HG03558 (cell line): ENCODE data around the gene C3.
"Not testable (repeated sequence)": the region's sequence is repeated elsewhere in the genome, so short reads cannot be mapped to it uniquely, and the experiment has no call there.

Experiments
- ATAC-seq: cut with Tn5 transposase; IDR thresholded peaks from one replicate; pipeline ENCODE4 v1.9.1; 2021; ENCODE audit warnings: moderate number of reproducible peaks; ENCODE audit not compliant: unreplicated experiment; ENCODE audit errors: extremely low read depth

The C3 gene

GRCh38 chr19:6748543-6748942 is 28.1 kb upstream of the C3 start:
- not testable (repeated sequence) for ATAC-seq

DNA sequence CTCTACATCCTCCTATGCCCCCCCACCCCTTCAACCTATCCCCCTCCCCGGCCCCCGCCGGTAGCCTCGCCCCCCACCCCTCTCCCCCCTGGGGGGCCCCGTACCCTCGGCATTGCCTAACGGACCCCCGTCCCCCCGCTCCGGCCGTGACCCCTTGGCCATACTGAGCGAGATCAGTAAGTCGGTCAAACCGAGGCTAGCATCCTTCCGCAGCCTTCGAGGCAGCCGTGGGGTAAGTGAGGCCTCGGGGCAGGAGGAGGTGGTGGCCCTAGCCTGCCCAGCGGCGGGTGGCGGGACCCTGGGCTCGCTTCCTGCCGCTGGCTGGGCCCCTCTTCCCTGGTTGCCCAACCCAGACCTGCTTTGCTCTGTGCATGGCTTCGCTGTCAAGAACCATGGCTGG is 25.5 kb upstream of the C3 start:
- ATAC-seq = no peak

DNA sequence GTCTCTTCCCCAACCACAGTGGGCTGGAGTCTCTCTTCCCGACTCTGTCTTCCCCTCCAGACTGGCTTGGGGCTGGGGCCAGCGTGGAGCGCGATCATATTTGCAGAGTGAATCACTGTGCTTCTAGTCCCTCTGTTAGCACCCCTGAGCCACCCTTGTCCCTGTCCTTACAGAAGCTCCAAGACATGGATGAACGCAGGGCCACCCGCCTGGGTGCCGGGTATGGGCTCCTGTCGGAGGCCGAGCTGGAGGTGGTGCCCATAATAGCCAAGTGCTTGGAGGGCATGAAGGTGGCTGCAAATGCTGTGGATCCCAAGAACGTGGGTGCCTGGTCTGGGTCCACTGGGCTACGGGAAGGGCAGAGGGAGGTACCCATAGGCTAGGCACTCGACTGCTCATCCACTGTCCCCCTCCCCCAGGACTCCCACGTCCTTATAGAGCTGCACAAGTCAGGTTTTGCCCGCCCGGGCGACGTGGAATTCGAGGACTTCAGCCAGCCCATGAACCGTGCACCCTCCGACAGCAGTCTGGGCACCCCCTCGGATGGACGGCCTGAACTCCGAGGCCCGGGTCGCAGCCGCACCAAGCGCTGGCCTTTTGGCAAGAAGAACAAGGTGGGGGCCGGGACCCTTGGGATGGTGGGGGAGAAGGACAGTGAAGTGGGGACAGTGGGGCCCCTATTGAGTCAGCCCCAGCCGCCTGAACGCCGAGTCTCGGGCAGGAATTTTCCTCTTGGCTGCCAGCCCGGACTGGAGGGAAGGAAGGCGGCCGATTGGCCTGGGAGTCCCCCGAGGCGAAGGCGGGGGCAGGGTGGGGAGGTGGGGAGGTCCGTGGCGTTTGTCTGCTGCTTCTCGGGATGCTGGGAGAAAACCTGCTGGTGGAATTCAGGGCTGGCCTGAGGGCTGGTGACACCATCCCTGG is 24.2 kb upstream of the C3 start:
- ATAC-seq = no peak

DNA sequence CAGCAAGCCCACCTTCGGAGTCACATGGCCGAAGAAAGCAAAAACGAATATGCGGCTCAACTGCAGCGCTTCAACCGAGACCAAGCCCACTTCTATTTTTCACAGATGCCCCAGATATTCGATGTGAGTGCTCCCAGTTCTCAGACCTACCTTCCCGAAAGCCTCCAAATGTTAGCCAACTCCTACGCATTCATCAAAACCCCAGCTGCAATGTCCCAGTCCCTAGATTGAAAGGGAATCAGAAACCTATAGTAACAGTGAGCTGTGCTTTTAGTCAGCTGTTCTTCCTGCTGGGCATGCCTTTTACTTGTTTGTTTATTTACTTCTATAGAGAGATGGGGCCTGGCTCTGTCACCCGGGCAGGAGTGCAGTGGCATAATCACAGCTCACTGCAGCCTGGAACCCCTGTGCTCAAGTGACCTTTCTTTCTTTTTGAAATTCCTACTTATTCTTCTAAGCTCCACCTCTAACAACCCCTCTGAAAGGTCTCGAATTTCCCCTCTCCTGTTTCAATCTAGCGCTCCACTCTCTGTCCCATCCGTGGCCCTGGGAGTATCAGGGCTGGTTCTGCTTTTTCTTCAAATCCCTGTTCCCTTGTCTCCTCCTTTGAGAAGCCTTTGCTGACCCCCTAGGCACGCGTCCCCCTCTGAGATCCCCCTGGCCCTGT is 23.4 kb upstream of the C3 start:
- ATAC-seq = no peak

- no peak for ATAC-seq
Measured at GRCh38 chr19:6743066-6743465, 22.6 kb upstream of the C3 start.

GRCh38 chr19:6740589-6741343 is 20.3 kb upstream of the C3 start:
- no peak for ATAC-seq

DNA sequence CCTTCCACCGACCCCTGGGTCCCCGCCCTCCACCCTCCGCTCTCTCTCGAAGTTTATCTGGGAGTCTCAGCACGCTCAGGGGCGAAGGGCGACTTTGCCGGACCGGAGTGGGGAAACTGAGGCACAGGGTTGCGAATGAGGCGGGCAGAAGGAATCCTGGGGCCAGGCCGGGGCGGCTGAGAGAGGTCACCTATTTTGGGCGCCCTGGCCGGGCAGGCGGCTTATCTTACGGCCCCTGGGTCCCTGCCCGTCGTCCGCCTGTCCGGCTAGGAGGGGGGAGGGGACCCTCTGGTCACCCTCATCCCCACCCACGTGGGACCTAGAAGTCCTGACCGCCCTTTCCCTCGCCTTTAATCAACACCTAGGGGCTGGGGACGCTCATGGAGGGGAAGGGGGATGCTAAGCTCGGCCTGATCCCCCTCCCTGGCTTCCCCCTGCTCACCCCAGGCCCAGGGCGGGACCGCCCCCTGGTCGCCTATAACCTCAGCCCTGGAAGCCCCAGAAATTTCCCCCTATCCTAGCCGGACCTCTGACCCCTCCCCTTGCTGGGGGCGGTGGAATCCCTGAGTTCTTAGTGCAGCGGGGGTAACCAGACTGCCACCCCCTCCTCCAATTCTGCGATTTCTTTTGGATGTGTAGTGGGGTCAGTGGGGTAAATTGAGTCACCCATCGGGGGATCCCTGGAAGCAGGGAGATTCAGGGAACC is 19.6 kb upstream of the C3 start:
- no peak for ATAC-seq

GRCh38 chr19:6739390-6739882 is 19.0 kb upstream of the C3 start, which contains the start of gene TRIP10:
TSS of gene TRIP10 (plus strand) at chr19:6739680. CDS start at chr19:6739762, 82 bp downstream.
- ATAC-seq = no peak

GRCh38 chr19:6738787-6739389 is 18.4 kb upstream of the C3 start:
- no peak for ATAC-seq

DNA sequence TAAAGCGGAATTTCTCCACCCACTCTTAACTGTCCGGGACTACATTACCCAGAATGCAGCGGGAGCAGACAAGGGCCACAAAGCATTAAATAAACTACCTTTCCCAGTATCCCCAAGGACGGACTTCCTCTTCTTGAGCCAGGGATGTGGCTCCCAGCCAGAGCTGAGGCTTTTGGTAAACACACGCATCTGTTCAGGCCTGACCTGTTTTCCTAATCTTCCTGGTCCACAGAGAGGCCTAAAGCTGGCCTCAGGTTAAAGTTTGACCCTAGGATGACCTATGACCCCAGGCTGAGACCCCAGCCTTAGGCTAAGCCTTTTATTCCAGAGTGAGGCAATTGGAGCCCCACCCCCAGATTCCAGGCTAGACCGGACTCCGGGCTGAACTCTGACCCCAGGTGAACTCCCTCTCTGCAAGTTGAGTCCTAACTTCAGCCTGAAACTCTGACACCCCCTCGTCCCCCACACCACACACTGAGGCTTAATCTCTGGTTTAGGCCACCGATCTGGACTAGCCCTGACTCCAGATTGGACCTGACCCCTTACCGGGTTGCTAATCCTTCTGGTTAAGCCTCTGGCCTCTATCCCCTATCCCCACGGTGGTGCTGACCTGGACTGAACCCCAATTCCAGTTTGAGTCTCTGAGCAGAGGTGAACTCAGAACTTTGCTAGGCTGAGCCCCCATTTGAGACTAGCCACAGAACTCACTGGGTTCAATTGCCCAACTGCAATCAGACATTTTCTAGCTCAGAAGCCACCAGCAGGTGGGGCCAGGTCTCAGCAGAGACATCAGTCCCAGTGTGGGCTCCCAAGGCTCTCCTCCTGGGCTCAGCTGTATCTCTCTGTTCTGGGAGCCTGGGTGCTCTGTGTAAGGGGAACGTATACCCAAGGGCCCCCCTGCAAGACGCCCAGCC is 17.7 kb upstream of the C3 start:
- ATAC-seq = no peak

GRCh38 chr19:6737284-6737872 is 16.9 kb upstream of the C3 start, which contains the start of gene GPR108:
TSS of gene GPR108 (minus strand) at chr19:6737580. CDS start at chr19:6737576, 4 bp downstream.
- peak; percentile 42 for ATAC-seq

DNA sequence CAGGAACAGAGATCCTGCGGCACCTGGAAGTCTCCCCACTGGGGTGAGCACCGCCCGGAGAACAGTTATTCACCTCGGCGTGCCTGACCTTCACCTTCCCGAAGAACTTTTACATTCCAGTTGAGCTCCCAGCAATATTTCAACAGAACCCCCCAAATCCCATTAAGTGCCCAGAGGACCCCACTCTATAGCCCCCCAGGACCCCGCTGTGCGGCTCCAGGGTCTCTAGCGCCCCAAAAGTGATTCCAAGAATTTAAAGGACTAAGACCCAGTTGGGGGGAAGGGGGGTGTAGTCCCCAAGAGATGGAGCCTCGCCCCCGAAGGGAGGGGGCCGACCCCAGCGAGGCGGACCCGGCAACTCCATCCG is 16.4 kb upstream of the C3 start:
- ATAC-seq = no peak

DNA sequence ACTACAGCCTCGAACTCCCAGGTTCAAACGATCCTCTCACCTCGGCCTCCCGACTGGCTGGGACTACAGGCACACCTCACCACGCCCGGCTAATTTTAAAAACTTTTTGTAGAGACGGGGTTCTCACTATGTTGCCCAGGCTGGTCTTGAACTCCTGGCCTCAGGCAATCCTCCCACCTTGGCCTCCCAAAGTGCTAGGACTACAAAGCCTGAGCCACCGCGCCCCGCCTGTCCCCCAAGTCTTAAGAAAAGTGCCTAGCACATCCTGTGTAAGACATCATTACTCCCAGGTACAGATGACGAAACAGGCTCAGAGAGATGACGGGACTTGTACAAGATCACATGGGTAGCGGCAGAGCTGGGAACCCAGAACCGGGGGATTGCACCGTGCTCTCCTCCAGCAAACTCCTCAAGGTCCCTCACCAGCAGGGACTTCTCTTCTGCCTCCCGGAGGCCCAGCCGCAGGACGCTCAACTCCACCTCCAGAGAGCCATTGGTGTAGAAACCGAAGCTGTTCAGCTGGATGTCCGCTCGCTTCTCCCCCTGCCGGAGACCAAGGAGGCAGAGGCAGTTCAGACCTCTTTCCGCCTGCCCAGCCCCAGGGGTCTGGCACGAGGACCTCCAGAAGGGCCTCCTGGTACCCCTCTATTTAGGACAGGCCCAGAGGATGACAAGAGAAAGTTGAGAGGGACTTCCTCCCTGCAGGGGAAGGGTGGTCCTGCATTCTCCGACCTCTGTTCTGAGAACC is 15.9 kb upstream of the C3 start:
- no peak for ATAC-seq

DNA sequence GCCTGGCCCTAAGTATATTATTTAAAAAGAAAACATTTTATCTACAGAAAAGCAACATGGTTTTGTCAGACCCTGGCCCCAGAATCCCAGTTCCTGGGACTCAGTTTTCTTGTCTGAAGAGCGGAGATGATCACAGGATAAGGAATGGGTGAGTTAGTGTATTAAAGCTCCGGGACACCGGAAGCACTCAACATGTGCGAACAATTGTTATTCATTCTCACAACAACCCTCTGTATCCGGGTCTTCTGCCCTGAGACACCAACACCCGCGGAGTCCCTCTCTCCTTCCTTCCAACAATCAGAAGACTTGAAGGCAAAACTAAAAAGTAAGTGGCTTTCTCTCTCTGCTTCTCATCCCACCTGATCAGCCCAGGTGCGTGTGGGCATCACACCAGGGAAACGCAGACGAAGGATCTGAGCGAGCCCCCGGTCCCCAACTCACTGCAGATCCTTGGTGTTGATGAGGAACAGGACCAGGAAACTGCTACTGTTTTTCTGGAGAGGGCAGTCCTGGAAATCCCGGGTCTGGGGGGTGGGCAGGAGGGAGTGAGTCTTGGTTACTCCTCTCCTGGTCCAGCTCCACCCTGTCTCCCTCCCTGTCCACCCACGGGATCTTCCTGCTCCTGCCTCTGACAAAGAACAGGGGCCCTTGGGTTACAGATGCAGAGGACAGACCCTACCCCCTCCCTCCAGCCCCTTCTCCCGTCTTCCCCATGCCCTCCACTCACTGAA is 14.9 kb upstream of the C3 start:
- no peak for ATAC-seq

DNA sequence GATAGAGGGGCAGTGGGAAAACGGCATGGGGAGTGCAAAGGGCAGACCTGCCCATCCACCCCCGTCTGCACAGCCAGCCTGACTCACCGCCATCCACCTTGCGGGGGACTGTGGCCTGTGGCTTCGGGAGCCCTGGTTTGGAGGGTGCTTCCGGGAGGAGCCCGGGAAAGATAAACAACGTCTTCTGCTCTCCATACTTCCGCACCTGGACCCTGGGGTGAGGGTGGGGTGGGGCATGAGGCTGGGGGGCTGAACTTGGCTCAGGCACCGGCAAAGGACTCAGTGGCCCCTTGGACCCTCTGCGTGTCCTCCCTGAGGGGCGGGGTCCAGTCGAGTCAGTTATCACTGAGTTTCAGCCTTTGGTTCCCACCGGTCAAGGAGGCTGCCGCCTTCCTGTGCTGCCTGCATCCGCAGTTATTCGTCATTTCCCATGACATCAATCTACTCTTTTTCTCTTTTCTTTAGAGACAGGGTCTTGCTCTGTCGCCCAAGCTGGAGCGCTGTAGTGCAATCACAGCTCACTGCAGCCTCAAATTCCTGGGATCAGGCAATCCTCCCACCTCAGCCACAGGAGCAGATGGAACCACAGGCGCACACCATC is 13.7 kb upstream of the C3 start:
- ATAC-seq = no peak

DNA sequence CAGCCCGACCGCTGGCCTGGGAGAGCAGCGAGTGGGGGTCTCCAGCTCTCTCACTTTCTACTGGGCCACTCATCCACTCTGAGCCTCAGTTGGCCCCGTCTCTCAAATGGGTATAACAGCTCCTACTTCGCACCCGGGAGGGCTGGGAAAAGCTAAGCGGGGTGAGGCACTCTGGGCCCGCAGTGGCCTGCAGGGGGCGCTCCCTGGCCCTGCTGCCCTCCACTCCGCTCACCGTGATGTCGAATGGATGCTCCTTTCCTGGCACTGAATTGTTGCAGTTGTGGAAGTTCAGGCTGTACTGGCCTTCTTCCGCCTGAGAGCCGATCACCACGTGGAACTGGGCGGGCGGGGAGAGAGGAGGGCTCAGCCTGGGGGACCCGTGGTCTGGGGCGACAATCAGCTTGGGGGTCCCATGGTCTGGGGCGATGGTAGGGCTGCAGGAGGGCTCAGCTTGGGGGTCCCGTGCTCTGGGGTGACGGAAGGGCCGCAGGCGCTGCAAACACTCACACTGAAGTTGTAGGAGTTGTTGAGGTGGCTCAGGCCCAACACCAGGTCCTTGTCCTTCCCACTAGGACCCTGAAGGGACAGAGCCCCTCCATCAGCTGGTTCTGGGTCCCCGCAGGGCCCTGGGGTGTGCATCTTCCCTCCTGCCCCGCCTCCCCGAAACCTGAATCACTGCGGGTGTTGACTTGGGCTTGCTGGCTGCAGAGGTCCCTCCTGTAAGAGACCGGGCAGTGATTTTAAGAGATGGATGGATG is 13.1 kb upstream of the C3 start:
- ATAC-seq = no peak
